ENCODE results near the gene VSIG2.

The VSIG2 gene

GRCh38 chr11:124746621-124747243, 5.3 kb downstream of the VSIG2 start:
- DNase-seq, result peak; percentile 59

GRCh38 chr11:124745835-124746620, 6.0 kb downstream of the VSIG2 start:
- DNase-seq, result peak; percentile 17

GRCh38 chr11:124745270-124745834, 6.7 kb downstream of the VSIG2 start:
- DNase-seq, result no peak

DNA sequence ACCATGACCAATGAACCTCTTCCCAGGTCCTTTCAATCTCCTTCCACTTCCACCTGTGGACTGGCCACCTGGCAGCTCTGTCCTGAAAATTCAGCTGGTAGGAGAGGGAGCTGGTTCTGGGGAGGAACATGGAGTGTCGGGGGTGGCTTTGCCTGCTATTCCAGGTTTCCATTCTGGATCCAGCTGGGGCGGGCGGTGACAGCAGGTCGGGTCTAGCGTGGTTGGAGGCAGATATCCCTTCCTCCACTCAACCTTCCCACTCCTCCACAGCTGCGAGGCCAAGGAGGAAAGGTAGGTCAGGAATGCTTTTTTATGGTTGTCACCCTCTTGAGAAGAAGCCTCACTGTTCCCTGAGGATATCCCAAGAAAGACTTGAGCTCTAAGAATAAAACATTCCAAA, 9.0 kb downstream of the VSIG2 start:
- DNase-seq, result no peak

GRCh38 chr11:124742555-124742954, 9.5 kb downstream of the VSIG2 start:
- DNase-seq, result no peak

DNA sequence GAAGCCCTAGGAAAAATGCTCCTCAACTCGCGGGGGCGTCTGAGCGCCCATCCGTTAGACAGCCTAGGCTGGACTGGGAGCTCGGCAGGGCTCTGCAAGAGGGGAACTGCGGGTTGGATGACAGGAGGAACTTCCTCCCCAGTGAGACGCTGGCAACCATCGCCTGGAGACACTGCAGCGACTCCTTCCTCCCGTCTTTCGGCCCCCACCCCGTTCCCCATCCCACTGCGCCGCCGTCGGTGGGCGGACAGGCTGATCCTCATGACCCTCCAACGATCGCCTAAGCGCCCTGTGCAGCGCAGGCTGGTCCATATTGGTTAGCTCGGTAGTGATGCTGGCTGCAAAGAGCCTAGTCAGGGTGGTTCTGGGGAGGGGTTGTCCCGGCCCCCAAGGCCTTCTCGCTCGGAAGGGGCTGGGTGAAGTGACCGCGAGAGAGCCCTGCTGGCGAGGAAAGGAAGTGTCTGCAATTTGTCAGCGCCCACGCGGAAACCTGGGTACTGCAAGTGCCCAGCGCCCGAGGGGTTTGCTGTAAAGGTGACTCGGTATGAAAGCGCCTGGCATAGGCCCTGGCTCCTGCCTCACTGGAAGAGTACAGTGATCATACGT, 11.7 kb downstream of the VSIG2 start:
- DNase-seq, result no peak

DNA sequence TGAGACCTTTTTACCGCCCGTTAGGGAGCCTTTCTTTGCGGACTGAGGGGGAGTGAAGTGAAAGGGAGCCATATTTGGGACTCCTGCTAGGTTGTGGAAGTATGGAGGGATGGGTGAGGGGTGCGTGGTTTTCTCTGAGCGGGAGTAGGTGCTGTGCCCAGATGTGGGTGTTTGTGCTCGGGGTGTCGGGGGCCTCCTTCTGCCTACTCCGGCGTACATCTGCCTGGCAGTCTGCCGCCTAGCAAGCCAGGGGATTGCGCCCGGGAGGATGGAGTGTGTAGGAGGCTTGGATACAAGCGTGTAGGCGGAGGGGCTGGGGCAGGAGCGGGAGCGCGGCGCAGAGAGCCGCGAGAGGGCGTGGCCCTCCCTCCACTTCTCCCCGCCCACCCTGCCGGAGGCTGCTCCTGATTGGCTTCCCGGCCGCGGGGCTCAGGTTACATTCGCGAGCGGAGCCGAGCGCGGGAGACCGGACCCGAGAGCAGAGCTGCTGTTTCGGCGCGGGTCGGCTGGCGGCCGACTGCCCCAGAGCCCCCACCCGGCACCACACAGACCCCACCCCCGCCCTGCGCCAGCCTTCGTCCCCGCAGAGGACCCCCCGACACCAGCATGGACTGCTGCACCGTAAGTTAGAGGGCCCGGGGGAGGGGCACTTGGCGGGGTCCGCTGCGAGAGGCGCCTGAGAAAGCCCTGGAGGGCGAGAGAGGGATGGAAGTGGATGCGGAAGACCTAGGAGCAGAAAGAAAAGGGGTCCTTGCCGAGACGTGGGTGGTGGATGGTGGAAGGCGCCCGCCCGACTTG, 12.4 kb downstream of the VSIG2 start, which contains the start of gene NRGN:
TSS of gene NRGN (plus strand) at position 464 of the 798 bp plus-strand sequence. CDS start at position 607, 143 bp downstream.
- DNase-seq, result peak; percentile 79

- no peak for DNase-seq
Observed at GRCh38 chr11:124738713-124739478, 13.2 kb downstream of the VSIG2 start.

- no peak for DNase-seq
Observed at GRCh38 chr11:124737638-124738305, 14.3 kb downstream of the VSIG2 start.

GRCh38 chr11:124736736-124737135, 15.3 kb downstream of the VSIG2 start:
- no peak for DNase-seq

DNA sequence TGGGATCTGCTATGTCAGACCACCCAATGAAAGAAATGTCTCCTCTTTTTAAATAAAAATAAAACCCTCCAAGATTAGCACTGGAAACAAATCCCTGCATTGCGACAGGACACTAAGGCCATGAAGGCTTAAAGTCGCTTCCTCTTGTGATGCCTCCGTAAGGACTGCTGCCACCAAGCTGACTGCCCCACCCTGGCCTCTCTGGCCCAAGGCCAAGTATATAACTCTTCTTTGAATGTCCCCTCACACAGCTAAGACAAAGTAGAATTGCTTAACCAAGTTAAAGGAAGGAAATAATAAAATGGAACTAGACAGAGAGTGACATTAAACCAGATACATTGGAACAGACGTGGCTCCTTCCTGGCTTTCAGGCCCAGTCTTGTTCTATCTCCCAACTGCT, 19.8 kb downstream of the VSIG2 start:
- DNase-seq, result no peak

- DNase-seq, result no peak
Observed at GRCh38 chr11:124729571-124729970, 22.5 kb downstream of the VSIG2 start.

DNA sequence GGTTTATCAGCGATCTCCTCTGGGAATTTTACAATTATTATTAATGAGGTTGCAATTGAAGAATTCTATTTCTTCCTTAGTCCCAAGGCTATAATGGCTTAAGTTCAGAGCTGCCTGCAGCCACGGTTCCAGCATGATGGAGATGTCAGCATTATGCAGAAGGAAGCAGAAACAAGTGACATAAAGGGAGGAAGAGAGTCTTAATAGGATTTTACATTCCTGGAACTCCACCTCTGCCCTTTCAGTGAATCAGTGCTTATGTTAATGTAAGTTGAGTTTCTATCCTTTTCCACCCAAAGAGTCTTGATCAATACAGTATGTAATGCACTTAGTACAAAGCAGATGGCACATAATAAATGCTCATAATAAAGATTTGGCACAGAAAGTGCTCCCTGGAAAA, 23.9 kb downstream of the VSIG2 start:
- DNase-seq, result no peak

DNA sequence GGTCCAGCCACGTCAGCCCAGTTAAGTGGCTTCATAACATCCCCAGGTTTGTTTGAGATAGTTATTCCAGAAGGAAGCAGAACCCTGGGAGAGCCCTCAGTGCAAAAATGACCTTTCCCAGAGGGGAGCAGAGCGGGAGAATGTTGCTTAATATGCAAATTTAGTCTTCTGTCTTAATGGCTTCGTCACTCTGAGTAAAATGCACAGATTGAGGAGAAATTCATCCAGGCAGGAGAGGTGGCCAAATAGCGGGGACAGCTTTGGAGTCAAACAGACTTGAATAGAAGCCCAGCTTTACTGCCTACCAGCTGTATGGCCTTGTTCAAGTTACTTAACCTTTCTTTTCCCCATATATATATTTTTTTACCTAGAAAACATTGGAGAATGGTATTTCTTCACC, 24.6 kb downstream of the VSIG2 start:
- DNase-seq, result no peak

DNA sequence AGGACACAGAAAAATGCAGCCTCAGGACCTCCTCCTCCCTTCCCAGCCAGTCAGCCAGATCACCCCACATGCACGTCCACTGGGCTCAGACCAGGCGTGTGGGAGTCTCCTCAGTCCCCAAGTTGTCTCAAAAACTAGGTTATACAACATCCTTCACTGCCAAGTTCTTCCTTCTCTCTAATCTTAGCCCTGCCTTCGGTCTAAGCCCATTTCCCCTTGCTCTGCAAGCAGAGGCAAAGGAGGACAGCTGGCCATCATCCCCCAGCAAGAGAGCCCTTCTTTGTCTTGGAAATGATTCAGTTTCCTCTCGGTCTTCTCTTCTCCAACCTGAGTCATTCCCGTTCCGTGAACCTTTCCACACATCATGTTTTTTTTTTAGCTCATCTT, 26.3 kb downstream of the VSIG2 start:
- DNase-seq, result no peak

GRCh38 chr11:124724979-124725718, 26.9 kb downstream of the VSIG2 start:
- DNase-seq, result no peak

- DNase-seq, result no peak
Observed at GRCh38 chr11:124722176-124722575, 29.9 kb downstream of the VSIG2 start.

GRCh38 chr11:124719534-124719933, 32.5 kb downstream of the VSIG2 start:
- DNase-seq, result no peak

GRCh38 chr11:124718801-124719200, 33.3 kb downstream of the VSIG2 start:
- no peak for DNase-seq

- DNase-seq, result peak; percentile 39
Observed at GRCh38 chr11:124717786-124718651, 34.0 kb downstream of the VSIG2 start.

Data from NCI-H2171 treated with DMSO at 0.1 percent for 48 hours (cell line).